CD4-positive, alpha-beta T cell treated with Interferon alpha-2 for 1 hour (primary cell): ENCODE measurements around the gene WSCD1.

ENCODE experiments used
- DNase-seq, 2 donors: peaks; one replicate each; pipeline ENCODE4 v3.0.0-alpha.2; 2020 to 2022

WSCD1 gene

GRCh38 chr17:6160911-6161855 is 91.0 kb downstream of the WSCD1 start:
- no peak for DNase-seq

- DNase-seq: no peak
These were observed 92.0 kb downstream of the WSCD1 start for GRCh38 chr17:6162216-6162615.

- DNase-seq: no peak
These were observed 92.7 kb downstream of the WSCD1 start for GRCh38 chr17:6162892-6163291.

- no peak for DNase-seq
These were observed 93.6 kb downstream of the WSCD1 start for GRCh38 chr17:6163612-6164333.

GRCh38 chr17:6164996-6165395 is 94.8 kb downstream of the WSCD1 start:
- no peak for DNase-seq

GRCh38 chr17:6165806-6166205 is 95.6 kb downstream of the WSCD1 start:
- DNase-seq: no peak

GRCh38 chr17:6166492-6167179 is 96.5 kb downstream of the WSCD1 start:
- no peak for DNase-seq

GRCh38 chr17:6168296-6168695 is 98.1 kb downstream of the WSCD1 start:
- DNase-seq: no peak

GRCh38 chr17:6170349-6170748 is 100.2 kb downstream of the WSCD1 start:
- no peak for DNase-seq

GRCh38 chr17:6172642-6173330 is 102.6 kb downstream of the WSCD1 start:
- DNase-seq: no peak

GRCh38 chr17:6173653-6174052 is 103.5 kb downstream of the WSCD1 start:
- DNase-seq: no peak
